ENCODE results near the gene RRAS2.

The RRAS2 gene

DNA sequence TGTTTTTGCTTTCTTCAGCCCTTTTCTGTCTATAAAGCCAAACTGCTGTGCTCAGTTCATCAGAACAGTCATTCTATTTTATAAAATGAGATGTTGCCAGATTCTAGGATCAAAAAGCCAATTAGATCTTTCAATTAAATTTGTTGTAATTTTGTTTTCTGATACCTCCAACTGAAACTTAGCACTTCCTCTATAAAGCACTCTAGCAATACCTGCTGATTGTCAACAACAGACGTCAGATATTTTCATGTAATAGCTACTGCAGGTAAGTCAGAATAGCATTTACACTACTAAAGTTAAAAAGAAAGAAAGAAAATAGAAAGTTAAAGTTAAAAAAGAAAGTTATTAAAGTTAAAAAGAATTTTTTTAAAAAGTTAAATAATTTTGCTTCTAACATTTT is 19.6 kb downstream of the RRAS2 start:
- no peaks in the 10 kb centered on the region for H3K36me3 ChIP-seq (ENCODE audit: control insufficient read depth in 2 of 2, insufficient read depth in 1 of 2, low read length in 2 of 2)
- H3K4me1 ChIP-seq (ENCODE audit: control insufficient read depth, insufficient read depth, low read length): no peaks in the 10 kb centered on the region
- TF ChIP-seq ZNF366 (tag by site-specific recombination; conservative IDR thresholded peaks at IDR 0.05) (no peak), ZNF701 (tag by site-specific recombination; IDR thresholded peaks at IDR 0.05) (no peak), ZNF660 (tag by site-specific recombination; IDR thresholded peaks at IDR 0.05) (no peak), ZNF266 (tag by site-specific recombination; IDR thresholded peaks at IDR 0.05; ENCODE audit: low read depth) (no peak), ZBTB1 (tag by site-specific recombination; IDR thresholded peaks at IDR 0.05) (no peak)
- no peaks in the 10 kb centered on the region for H3K9me3 ChIP-seq (ENCODE audit: control insufficient read depth, insufficient read depth, low read depth, low read length)
- ChIA-PET CTCF (interaction anchor here (0.7 to 1.4 kb wide), 3 partner anchors 9 to 1692 kb away, joined by 3 read pairs; no protein-coding TSS in a partner anchor), POLR2A (no interaction called here)
- H3K4me3 ChIP-seq (ENCODE audit: low read depth, low read length): no peak overlapping the region
- no peak overlapping the region for H3K27ac ChIP-seq (ENCODE audit: extremely low read depth, low read depth, low read length)

GRCh38 chr11:14336507-14337503 is 22.2 kb downstream of the RRAS2 start:
- Histone ChIP-seq H3K36me3 (ENCODE audit: control insufficient read depth in 2 of 2, insufficient read depth in 1 of 2, low read length in 2 of 2) (no peaks in the 10 kb centered on the region), H3K9me3 (ENCODE audit: control insufficient read depth, insufficient read depth, low read depth, low read length) (no peaks in the 10 kb centered on the region), H3K27ac (ENCODE audit: extremely low read depth, low read depth, low read length) (no peak overlapping the region), H3K4me3 (ENCODE audit: low read depth, low read length) (no peak overlapping the region), H3K4me1 (ENCODE audit: control insufficient read depth, insufficient read depth, low read length) (no peaks in the 10 kb centered on the region)
- CTCF ChIA-PET: interaction anchor here (0.7 to 2.3 kb wide), 2 partner anchors 10 to 82 kb away, joined by 3 to 10 read pairs; no protein-coding TSS in a partner anchor
- POLR2A ChIA-PET: no interaction called here
- TF ChIP-seq ZNF571 (tag by site-specific recombination; IDR thresholded peaks at IDR 0.05): no peak
- TF ChIP-seq ZNF449 (tag by site-specific recombination; IDR thresholded peaks at IDR 0.05): no peak
- TF ChIP-seq ZNF645 (tag by site-specific recombination; IDR thresholded peaks at IDR 0.05): no peak
- TF ChIP-seq ZNF132 (tag by site-specific recombination; IDR thresholded peaks at IDR 0.05; ENCODE audit: borderline replicate concordance): no peak
- TF ChIP-seq GLI2 (tag by site-specific recombination; IDR thresholded peaks at IDR 0.05; ENCODE audit: borderline replicate concordance, low read depth): no peak
- no peak for TF ChIP-seq ZNF521 (tag by site-specific recombination; IDR thresholded peaks at IDR 0.05)
- no peak for TF ChIP-seq GLI4 (tag by site-specific recombination; IDR thresholded peaks at IDR 0.05)
- no peak for TF ChIP-seq ZNF202 (tag by site-specific recombination; IDR thresholded peaks at IDR 0.05; ENCODE audit: borderline replicate concordance)
- TF ChIP-seq, protein P1, sequence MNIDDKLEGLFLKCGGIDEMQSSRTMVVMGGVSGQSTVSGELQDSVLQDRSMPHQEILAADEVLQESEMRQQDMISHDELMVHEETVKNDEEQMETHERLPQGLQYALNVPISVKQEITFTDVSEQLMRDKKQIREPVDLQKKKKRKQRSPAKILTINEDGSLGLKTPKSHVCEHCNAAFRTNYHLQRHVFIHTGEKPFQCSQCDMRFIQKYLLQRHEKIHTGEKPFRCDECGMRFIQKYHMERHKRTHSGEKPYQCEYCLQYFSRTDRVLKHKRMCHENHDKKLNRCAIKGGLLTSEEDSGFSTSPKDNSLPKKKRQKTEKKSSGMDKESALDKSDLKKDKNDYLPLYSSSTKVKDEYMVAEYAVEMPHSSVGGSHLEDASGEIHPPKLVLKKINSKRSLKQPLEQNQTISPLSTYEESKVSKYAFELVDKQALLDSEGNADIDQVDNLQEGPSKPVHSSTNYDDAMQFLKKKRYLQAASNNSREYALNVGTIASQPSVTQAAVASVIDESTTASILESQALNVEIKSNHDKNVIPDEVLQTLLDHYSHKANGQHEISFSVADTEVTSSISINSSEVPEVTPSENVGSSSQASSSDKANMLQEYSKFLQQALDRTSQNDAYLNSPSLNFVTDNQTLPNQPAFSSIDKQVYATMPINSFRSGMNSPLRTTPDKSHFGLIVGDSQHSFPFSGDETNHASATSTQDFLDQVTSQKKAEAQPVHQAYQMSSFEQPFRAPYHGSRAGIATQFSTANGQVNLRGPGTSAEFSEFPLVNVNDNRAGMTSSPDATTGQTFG (tag by site-specific recombination; IDR thresholded peaks at IDR 0.05; ENCODE audit: borderline replicate concordance): no peak
- no peak for TF ChIP-seq ZNF473 (tag by site-specific recombination; IDR thresholded peaks at IDR 0.05)
- no peak for TF ChIP-seq HOXA7 (CRISPR knock-in tag; IDR thresholded peaks at IDR 0.05; ENCODE audit: borderline replicate concordance)
- TF ChIP-seq GFI1B (tag by site-specific recombination; IDR thresholded peaks at IDR 0.05): no peak
- no peak for TF ChIP-seq SP3 (tag by site-specific recombination; IDR thresholded peaks at IDR 0.05)
- no peak for TF ChIP-seq ZNF175 (tag by site-specific recombination; IDR thresholded peaks at IDR 0.05)
- TF ChIP-seq SP2 (tag by site-specific recombination; IDR thresholded peaks at IDR 0.05): no peak
- TF ChIP-seq ZFP41 (tag by site-specific recombination; IDR thresholded peaks at IDR 0.05; ENCODE audit: borderline replicate concordance): no peak
- TF ChIP-seq HOXC10 (CRISPR knock-in tag; IDR thresholded peaks at IDR 0.05): no peak
- TF ChIP-seq, protein P2, sequence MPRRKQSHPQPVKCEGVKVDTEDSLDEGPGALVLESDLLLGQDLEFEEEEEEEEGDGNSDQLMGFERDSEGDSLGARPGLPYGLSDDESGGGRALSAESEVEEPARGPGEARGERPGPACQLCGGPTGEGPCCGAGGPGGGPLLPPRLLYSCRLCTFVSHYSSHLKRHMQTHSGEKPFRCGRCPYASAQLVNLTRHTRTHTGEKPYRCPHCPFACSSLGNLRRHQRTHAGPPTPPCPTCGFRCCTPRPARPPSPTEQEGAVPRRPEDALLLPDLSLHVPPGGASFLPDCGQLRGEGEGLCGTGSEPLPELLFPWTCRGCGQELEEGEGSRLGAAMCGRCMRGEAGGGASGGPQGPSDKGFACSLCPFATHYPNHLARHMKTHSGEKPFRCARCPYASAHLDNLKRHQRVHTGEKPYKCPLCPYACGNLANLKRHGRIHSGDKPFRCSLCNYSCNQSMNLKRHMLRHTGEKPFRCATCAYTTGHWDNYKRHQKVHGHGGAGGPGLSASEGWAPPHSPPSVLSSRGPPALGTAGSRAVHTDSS (tag by site-specific recombination; IDR thresholded peaks at IDR 0.05): no peak
- peak; percentile 42 for TF ChIP-seq SP7 (tag by site-specific recombination; IDR thresholded peaks at IDR 0.05)
- TF ChIP-seq ZNF544 (tag by site-specific recombination; IDR thresholded peaks at IDR 0.05): no peak
- TF ChIP-seq ZNF366 (tag by site-specific recombination; conservative IDR thresholded peaks at IDR 0.05): peak; percentile 32; the same call in 1 of the 2 replicates
- TF ChIP-seq ZNF785 (tag by site-specific recombination; IDR thresholded peaks at IDR 0.05): no peak
- no peak for TF ChIP-seq ZNF701 (tag by site-specific recombination; IDR thresholded peaks at IDR 0.05)
- no peak for TF ChIP-seq ZNF626 (tag by site-specific recombination; IDR thresholded peaks at IDR 0.05)
- TF ChIP-seq SCRT2 (tag by site-specific recombination; IDR thresholded peaks at IDR 0.05): peak; percentile 86
- no peak for TF ChIP-seq ZFP37 (tag by site-specific recombination; IDR thresholded peaks at IDR 0.05)
